A673 (cell line): ENCODE measurements around the gene EXOC6B. TPM values are rescaled to one million over a fixed set of nuclear protein-coding genes. Genes with fewer than 3 reads are reported as not detected.

Experiments
- BruUV-seq: library from RNA; stranded (reverse); fragments of 400-500 nt; replicated peaks from 2 replicates; lab custom pipeline; 2021; lab: Mats Ljungman, UMichigan
- CTCF ChIA-PET: fragments of 300-600 bp; sonication (Branson Sonifier 250); formaldehyde crosslinking; loops from one replicate; lab custom pipeline; 2022; ENCODE audit warnings: antibody characterized with exemption; lab: Charles Lee
- POLR2A ChIA-PET: fragments of 300-600 bp; sonication (Branson Sonifier 250); formaldehyde crosslinking; loops from one replicate; lab custom pipeline; 2022; ENCODE audit warnings: antibody characterized with exemption; ENCODE audit not compliant: low non-redundant PET; lab: Charles Lee
- DNase-seq: peaks from one replicate; pipeline ENCODE4 v3.0.0-alpha.2; 2015; ENCODE audit warnings: low spot score
- H3K27ac ChIP-seq: fragments of 200-600 bp; sonication (generic); 2 replicates; pipeline ENCODE4 v1.5.1; 2016; ENCODE audit warnings: mixed run types, low read depth, mild to moderate bottlenecking, mixed read lengths, antibody characterized with exemption, low read length; ENCODE audit not compliant: poor library complexity, severe bottlenecking
- H3K27me3 ChIP-seq: fragments of 200-600 bp; sonication (generic); replicated peaks from 2 replicates; pipeline ENCODE4 v1.6.1; 2017; ENCODE audit warnings: mixed run types, low read depth, mild to moderate bottlenecking, mixed read lengths, antibody characterized with exemption, low read length; ENCODE audit not compliant: insufficient read depth, poor library complexity
- H3K36me3 ChIP-seq: fragments of 200-600 bp; sonication (generic); 2 replicates; pipeline ENCODE4 v1.6.1; 2016; ENCODE audit warnings: mixed run types, mild to moderate bottlenecking, mixed read lengths, antibody characterized with exemption, low read length; ENCODE audit not compliant: insufficient read depth, poor library complexity, severe bottlenecking
- H3K4me1 ChIP-seq: fragments of 200-600 bp; sonication (generic); 2 replicates; pipeline ENCODE4 v1.6.1; 2017; ENCODE audit warnings: mixed run types, mild to moderate bottlenecking, mixed read lengths, antibody characterized with exemption, low read length; ENCODE audit not compliant: insufficient read depth, poor library complexity, severe bottlenecking
- H3K4me3 ChIP-seq: fragments of 200-600 bp; sonication (generic); 2 replicates; pipeline ENCODE4 v1.5.1; 2016; ENCODE audit warnings: low read depth, mixed run types, mild to moderate bottlenecking, mixed read lengths, low read length; ENCODE audit not compliant: poor library complexity, severe bottlenecking
- H3K9me3 ChIP-seq: fragments of 200-600 bp; sonication (generic); 2 replicates; pipeline ENCODE4 v1.6.1; 2016; ENCODE audit warnings: mixed run types, low read depth, mild to moderate bottlenecking, mixed read lengths, antibody characterized with exemption, low read length; ENCODE audit not compliant: poor library complexity, severe bottlenecking
- EZH2 ChIP-seq: fragments of 200-600 bp; sonication (generic); IDR thresholded peaks from 2 replicates; pipeline ENCODE4 v1.6.1; 2017; ENCODE audit warnings: borderline replicate concordance, low read depth, mild to moderate bottlenecking, mixed read lengths, antibody characterized with exemption, low read length; ENCODE audit not compliant: poor library complexity, severe bottlenecking
- intact Hi-C: fragments of 100-400 bp; cut with micrococcal nuclease; formaldehyde crosslinking; loops from one replicate; pipeline ENCODE4 v1.10.0; 2022; ENCODE audit not compliant: unreplicated experiment
- total RNA-seq: library from RNA; stranded (reverse); gene quantifications from 2 replicates; pipeline ENCODE4 v1.2.3, GENCODE V29; 2021
- TF ChIP-seq, protein P1 (sequence below): fragments of 300-800, 200-600 bp; sonication (generic); conservative IDR thresholded peaks from 2 replicates; pipeline ENCODE4 v1.5.1; 2017; ENCODE audit warnings: low read depth, mild to moderate bottlenecking, antibody characterized with exemption, low read length, moderate library complexity, mixed read lengths

EXOC6B gene
- total RNA-seq, 1 experiment from 2014 or later: 138 TPM

DNA sequence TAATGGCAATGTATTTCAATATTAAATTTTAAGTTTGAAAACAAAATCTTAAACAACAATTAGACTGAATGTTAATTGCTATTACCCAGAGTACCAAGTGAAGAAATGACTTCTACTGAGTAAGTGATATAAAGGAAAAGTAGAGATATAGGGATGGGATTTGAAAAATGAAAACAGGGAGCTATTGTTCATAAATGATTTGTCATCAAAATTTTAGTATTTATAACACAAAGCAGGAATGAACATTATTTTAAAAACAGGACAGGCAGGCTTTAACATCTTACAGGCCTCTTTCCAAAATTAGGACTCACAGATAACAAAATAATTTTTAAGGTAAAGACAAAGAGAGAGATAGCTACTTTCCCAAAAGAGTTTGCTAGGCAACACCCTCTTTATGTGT, 3.9 kb downstream of the EXOC6B start:
- BruUV-seq: no TSS peak
- peaks cover 10% of the 10 kb centered on the region for H3K4me1 ChIP-seq
- TF ChIP-seq, protein P1, sequence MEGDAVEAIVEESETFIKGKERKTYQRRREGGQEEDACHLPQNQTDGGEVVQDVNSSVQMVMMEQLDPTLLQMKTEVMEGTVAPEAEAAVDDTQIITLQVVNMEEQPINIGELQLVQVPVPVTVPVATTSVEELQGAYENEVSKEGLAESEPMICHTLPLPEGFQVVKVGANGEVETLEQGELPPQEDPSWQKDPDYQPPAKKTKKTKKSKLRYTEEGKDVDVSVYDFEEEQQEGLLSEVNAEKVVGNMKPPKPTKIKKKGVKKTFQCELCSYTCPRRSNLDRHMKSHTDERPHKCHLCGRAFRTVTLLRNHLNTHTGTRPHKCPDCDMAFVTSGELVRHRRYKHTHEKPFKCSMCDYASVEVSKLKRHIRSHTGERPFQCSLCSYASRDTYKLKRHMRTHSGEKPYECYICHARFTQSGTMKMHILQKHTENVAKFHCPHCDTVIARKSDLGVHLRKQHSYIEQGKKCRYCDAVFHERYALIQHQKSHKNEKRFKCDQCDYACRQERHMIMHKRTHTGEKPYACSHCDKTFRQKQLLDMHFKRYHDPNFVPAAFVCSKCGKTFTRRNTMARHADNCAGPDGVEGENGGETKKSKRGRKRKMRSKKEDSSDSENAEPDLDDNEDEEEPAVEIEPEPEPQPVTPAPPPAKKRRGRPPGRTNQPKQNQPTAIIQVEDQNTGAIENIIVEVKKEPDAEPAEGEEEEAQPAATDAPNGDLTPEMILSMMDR: no peak
- no peak for TF ChIP-seq EZH2
- H3K27ac ChIP-seq: no peak overlapping the region
- H3K36me3 ChIP-seq: no peaks in the 10 kb centered on the region
- POLR2A ChIA-PET: no interaction called here
- H3K4me3 ChIP-seq: no peak overlapping the region
- no peak for DNase-seq
- intact Hi-C loops: no loop called here
- CTCF ChIA-PET: no interaction called here
- no peaks in the 10 kb centered on the region for H3K27me3 ChIP-seq
- H3K9me3 ChIP-seq: no peaks in the 10 kb centered on the region

DNA sequence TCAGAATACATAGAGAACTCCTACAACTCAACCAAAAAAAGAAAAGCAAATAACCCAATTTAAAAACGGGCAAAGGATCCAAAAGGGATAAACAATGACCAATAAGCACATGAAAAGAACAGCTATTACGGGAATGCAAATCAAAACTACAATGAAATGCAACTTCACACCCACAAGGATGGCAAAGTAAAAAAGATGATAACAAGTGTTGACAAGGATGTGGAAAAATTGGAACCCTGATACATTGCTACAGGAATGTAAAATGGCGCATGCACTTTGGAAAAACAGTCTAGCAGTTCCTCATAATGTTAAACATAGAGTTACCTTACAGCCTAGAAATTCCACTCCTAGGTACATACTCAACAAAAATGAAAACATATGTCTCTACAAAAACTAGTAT, 4.7 kb downstream of the EXOC6B start:
- no peak for TF ChIP-seq EZH2
- TF ChIP-seq, protein P1: no peak
- BruUV-seq: no TSS peak
- POLR2A ChIA-PET: no interaction called here
- CTCF ChIA-PET: no interaction called here
- Histone ChIP-seq H3K36me3 (no peaks in the 10 kb centered on the region), H3K27ac (no peak overlapping the region), H3K4me3 (no peak overlapping the region), H3K4me1 (peaks cover 10% of the 10 kb centered on the region), H3K9me3 (no peaks in the 10 kb centered on the region), H3K27me3 (no peaks in the 10 kb centered on the region)
- DNase-seq: no peak
- intact Hi-C loops: no loop called here

DNA sequence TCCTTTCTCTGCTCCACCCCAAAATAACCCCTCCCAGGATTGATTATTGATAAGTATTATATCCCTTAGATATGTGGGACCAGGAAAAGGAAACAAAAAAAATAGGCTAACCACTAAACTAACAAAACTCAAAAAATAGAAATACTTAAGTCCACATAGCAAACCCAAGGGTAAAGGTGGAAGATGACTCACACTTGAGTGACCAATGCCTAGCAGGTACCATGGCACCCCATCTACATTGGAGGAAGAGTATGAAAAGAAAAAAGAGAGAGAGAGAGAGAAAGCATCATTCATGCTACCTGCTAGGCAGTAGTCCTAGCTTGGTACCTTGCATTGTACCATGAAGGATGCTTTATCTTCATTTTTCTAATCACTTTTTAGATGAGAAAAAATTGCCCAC, 6.3 kb downstream of the EXOC6B start:
- DNase-seq: no peak
- Histone ChIP-seq H3K27me3 (no peaks in the 10 kb centered on the region), H3K4me1 (peaks cover 6% of the 10 kb centered on the region), H3K27ac (no peak overlapping the region), H3K4me3 (no peak overlapping the region), H3K9me3 (no peaks in the 10 kb centered on the region), H3K36me3 (no peaks in the 10 kb centered on the region)
- POLR2A ChIA-PET: no interaction called here
- BruUV-seq: no TSS peak
- intact Hi-C loops: no loop called here
- CTCF ChIA-PET: no interaction called here
- no peak for TF ChIP-seq EZH2
- TF ChIP-seq, protein P1: no peak
